Kidney (tissue), 22 donors: Measurements from ENCODE around the gene GPBP1L1. TPM values are rescaled to one million over a fixed set of nuclear protein-coding genes. Genes with fewer than 3 reads are reported as not detected.
A peak's percentile ranks its signal among the peaks of the same experiment; 100 is the strongest.

Experiments
- DNase-seq, 5 donors: peaks; one replicate each; pipeline ENCODE4 v3.0.0-alpha.2; 2013 to 2020
- FAIRE-seq: peaks from 2 replicates; lab custom pipeline; 2012; peaks lifted over from hg19 to GRCh38; lab: Jason Lieb, UNC
- H3K27ac ChIP-seq, 2 donors: one replicate each; pipeline ENCODE4 v1.7.0; 2013; ENCODE audit warnings: low read depth in 2 of 2, low read length in 2 of 2, inconsistent platforms in 1 of 2
- H3K27me3 ChIP-seq: one replicate; pipeline ENCODE4 v1.7.1; 2013; ENCODE audit warnings: low read length, inconsistent platforms; ENCODE audit not compliant: control insufficient read depth, insufficient read depth
- H3K36me3 ChIP-seq, 3 donors: one replicate each; pipeline versions ENCODE4 v1.7.0 to v1.7.1; 2013; ENCODE audit warnings: low read length in 3 of 3, control low read depth in 1 of 3, inconsistent platforms in 1 of 3; ENCODE audit not compliant: insufficient read depth in 3 of 3, control insufficient read depth in 2 of 3
- H3K4me1 ChIP-seq, 3 donors: one replicate each; pipeline versions ENCODE4 v1.7.0 to v1.7.1; 2013; ENCODE audit warnings: low read length in 3 of 3, inconsistent platforms in 1 of 3, low read depth in 1 of 3; ENCODE audit not compliant: control insufficient read depth in 2 of 3, insufficient read depth in 2 of 3
- H3K4me3 ChIP-seq, 3 donors: one replicate each; pipeline versions ENCODE4 v1.7.0 to v1.8.1; 2013; ENCODE audit warnings: low read length in 3 of 3, control low read depth in 1 of 3, inconsistent platforms in 1 of 3
- H3K9ac ChIP-seq, 3 donors: one replicate each; pipeline versions ENCODE4 v1.7.0 to v1.7.1; 2013; ENCODE audit warnings: low read length in 3 of 3, control low read depth in 1 of 3, inconsistent platforms in 1 of 3
- H3K9me3 ChIP-seq, 3 donors: one replicate each; pipeline versions ENCODE4 v1.7.0 to v1.7.1; 2013; ENCODE audit warnings: low read length in 3 of 3, control low read depth in 1 of 3, inconsistent platforms in 1 of 3; ENCODE audit not compliant: control insufficient read depth in 2 of 3, insufficient read depth in 1 of 3
- intact Hi-C: fragments of 100-400 bp; cut with DNase I; formaldehyde crosslinking; loops from one replicate; pipeline ENCODE4 v1.11.1; 2022
- long read RNA-seq, 10 donors: library from polyadenylated mRNA in 1 of 10; unstranded in 1 of 10; transcript quantifications; one replicate each; pipeline ENCODE4 v2.0.0 and lab custom pipeline, GENCODE V29; 2021 to 2026
- polyA plus RNA-seq: library from polyadenylated mRNA; stranded (reverse); fragments of 350-450 nt; fragmentation: Illumina TruSeq; extraction: RNeasy Lipid Tissue Mini Kit (QIAGEN cat#74804); gene quantifications from one replicate; pipeline ENCODE4 v1.2.3, GENCODE V29; 2014; ENCODE audit warnings: low read depth, low replicate concordance; ENCODE audit not compliant: insufficient read depth
- total RNA-seq: library from RNA; stranded (reverse); fragmentation: NEBNext Ultra II Directional; extraction: Animal tissue kit (Norgen Biotek cat#: 25700); gene quantifications from one replicate; pipeline ENCODE4 v1.2.1, GENCODE V29; 2021
- TF ChIP-seq, protein P1 (sequence below): IDR thresholded peaks from 3 replicates; pipeline ENCODE4 v1.5.1; 2012; ENCODE audit warnings: mild to moderate bottlenecking, moderate library complexity, borderline replicate concordance; ENCODE audit not compliant: insufficient read depth; ENCODE audit errors: extremely low read depth
- donor health status: control.
- donor health status: control.
- donor health status: control.
- donor health status: control.
- donor health status: control.
- donor health status: DM: yes; HTN: yes; CAD: no.
- donor health status: Normal renal cell carcinoma (clear cell type).

Gene GPBP1L1, protein sequence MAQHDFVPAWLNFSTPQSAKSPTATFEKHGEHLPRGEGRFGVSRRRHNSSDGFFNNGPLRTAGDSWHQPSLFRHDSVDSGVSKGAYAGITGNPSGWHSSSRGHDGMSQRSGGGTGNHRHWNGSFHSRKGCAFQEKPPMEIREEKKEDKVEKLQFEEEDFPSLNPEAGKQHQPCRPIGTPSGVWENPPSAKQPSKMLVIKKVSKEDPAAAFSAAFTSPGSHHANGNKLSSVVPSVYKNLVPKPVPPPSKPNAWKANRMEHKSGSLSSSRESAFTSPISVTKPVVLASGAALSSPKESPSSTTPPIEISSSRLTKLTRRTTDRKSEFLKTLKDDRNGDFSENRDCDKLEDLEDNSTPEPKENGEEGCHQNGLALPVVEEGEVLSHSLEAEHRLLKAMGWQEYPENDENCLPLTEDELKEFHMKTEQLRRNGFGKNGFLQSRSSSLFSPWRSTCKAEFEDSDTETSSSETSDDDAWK
- total RNA-seq (146 TPM), polyA plus RNA-seq (59.1 TPM)
- long read RNA-seq, donor 1, transcript GPBP1L1-202 (13 exons, 3,736 nt): major isoform, 5 of 11 reads
- long read RNA-seq, donor 1, partial matches to known transcripts: 0 of 11 reads
- long read RNA-seq, donor 1, other reads (novel, unspliced or antisense): 0 of 11 reads
- long read RNA-seq, donor 2, transcript GPBP1L1-201 (12 exons, 3,599 nt): major isoform, 5 of 311 reads
- long read RNA-seq, donor 2, partial matches to known transcripts: 270 of 311 reads
- long read RNA-seq, donor 2, other reads (novel, unspliced or antisense): 30 of 311 reads
- long read RNA-seq, donor 3, transcript GPBP1L1-207 (3 exons, 964 nt): major isoform, 5 of 67 reads
- long read RNA-seq, donor 3, partial matches to known transcripts: 9 of 67 reads
- long read RNA-seq, donor 3, other reads (novel, unspliced or antisense): 42 of 67 reads
- long read RNA-seq, donor 4, partial matches to known transcripts: 43 of 77 reads
- long read RNA-seq, donor 4, other reads (novel, unspliced or antisense): 24 of 77 reads
- long read RNA-seq, donor 5: 0 reads
- long read RNA-seq, donor 6, transcript GPBP1L1-209 (3 exons, 560 nt): major isoform, 5 of 18 reads
- long read RNA-seq, donor 6, partial matches to known transcripts: 0 of 18 reads
- long read RNA-seq, donor 6, other reads (novel, unspliced or antisense): 0 of 18 reads
- long read RNA-seq, donor 7, transcript GPBP1L1-201 (12 exons, 3,599 nt): minor isoform, 6 of 58 reads
- long read RNA-seq, donor 7, transcript GPBP1L1-202 (13 exons, 3,736 nt): major isoform, 28 of 58 reads
- long read RNA-seq, donor 7, partial matches to known transcripts: 6 of 58 reads
- long read RNA-seq, donor 7, other reads (novel, unspliced or antisense): 13 of 58 reads
- long read RNA-seq, donor 8, partial matches to known transcripts: 0 of 12 reads
- long read RNA-seq, donor 8, other reads (novel, unspliced or antisense): 0 of 12 reads
- long read RNA-seq, donor 9, partial matches to known transcripts: 0 of 6 reads
- long read RNA-seq, donor 9, other reads (novel, unspliced or antisense): 0 of 6 reads
- long read RNA-seq, donor 10, transcript GPBP1L1-202 (13 exons, 3,736 nt): major isoform, 8 of 14 reads
- long read RNA-seq, donor 10, partial matches to known transcripts: 0 of 14 reads
- long read RNA-seq, donor 10, other reads (novel, unspliced or antisense): 0 of 14 reads

DNA sequence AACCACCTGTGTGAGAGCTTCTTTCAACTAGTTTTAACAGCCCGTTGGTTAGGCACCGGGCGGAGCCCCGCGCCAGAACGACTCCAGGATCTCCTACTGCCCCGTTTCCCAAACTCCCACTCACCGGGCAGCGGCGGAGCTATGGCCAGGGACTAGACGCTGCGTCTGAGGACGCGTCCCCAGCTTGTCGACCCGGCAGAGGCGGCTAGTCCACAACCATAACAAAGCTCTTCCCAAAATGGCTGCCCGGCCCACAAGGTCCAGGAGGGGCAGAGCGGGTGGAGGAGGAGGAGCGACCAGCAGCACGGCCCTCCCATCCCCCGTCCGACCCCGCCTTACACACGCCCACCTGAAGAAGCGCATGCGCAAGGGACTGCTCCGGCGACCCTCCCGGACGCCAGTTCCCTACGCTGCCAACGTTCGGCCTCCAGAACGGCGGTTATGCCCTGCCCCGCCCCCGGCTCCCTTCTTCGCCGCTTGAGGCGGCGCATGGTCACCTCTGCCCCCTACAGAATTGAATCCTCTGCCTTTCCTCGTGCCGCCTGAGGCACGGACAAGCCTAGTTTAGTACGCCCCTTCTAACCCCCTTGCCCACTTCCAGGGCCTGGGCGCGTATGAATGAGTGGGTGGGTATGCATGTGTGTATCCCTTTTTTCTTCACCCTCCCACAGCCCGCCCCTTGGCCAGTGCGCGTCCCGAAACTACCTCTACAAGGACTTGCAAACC lies at the start of gene GPBP1L1:
TSS of gene GPBP1L1 (minus strand) at position 246 of the 726 bp plus-strand sequence. CDS start 27,446 bp downstream, outside the sequence.
- no peak for FAIRE-seq
- intact Hi-C loops: no loop called here

DNA sequence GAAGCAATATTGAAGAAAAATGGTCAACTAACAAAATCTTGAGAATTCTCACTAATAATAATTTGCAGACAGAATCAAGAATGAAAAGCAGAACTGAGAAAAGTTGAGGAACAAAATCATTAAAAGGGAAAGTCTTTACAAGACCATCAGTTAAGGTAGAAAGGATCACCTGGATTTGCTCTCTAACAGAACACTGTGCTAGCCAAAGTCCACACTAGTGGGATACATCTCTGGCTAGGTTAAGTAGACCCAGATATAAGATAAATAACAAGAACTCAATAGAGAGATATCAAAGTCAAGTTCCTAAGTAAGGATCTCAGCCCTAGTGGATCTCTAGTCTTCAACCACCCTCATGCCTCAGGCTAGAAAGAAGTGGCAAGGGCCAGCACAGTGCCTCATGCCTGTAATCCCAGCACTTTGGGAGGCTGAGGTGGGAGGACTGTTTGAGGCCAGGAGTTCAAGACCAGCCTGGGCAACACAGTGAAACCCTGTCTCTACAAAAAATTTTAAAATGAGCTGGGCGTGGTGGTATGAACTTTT lies 44.5 kb upstream of the GPBP1L1 start:
- no peak for FAIRE-seq

More for the DNA sequence above, at the start of gene GPBP1L1:
- H3K4me3 ChIP-seq: peak within 1 kb of the TSS; percentile 91 to 99 (median 92)
- TF ChIP-seq, protein P1, sequence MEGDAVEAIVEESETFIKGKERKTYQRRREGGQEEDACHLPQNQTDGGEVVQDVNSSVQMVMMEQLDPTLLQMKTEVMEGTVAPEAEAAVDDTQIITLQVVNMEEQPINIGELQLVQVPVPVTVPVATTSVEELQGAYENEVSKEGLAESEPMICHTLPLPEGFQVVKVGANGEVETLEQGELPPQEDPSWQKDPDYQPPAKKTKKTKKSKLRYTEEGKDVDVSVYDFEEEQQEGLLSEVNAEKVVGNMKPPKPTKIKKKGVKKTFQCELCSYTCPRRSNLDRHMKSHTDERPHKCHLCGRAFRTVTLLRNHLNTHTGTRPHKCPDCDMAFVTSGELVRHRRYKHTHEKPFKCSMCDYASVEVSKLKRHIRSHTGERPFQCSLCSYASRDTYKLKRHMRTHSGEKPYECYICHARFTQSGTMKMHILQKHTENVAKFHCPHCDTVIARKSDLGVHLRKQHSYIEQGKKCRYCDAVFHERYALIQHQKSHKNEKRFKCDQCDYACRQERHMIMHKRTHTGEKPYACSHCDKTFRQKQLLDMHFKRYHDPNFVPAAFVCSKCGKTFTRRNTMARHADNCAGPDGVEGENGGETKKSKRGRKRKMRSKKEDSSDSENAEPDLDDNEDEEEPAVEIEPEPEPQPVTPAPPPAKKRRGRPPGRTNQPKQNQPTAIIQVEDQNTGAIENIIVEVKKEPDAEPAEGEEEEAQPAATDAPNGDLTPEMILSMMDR: no peak
- H3K27me3 ChIP-seq: no peaks in the 10 kb centered on the region
- H3K27ac ChIP-seq: peak within 1 kb of the TSS; percentile 97 to 98
- peak within 1 kb of the TSS; percentile 97 to 100 (median 98) for H3K9ac ChIP-seq
- peaks cover 0 to 4% (median 3%) of the 10 kb centered on the region in 3 donors for H3K4me1 ChIP-seq
- peak; percentile 98 to 99 (median 99) for DNase-seq
- no peaks in the 10 kb centered on the region for H3K9me3 ChIP-seq
- H3K36me3 ChIP-seq: no peaks in the 10 kb centered on the region

More for the DNA sequence above, 44.5 kb upstream of the GPBP1L1 start:
- Histone ChIP-seq H3K36me3 (no peaks in the 10 kb centered on the region), H3K9me3 (no peaks in the 10 kb centered on the region), H3K9ac (no peak overlapping the region), H3K27ac (no peak overlapping the region), H3K4me3 (no peak overlapping the region), H3K4me1 (peaks cover 0 to 4% (median 0%) of the 10 kb centered on the region in 3 donors), H3K27me3 (no peaks in the 10 kb centered on the region)
- no peak for DNase-seq
- TF ChIP-seq, protein P1: no peak
- intact Hi-C loops: no loop called here
